GM12873 (cell line): ENCODE data around the gene PELI1.

ENCODE experiments used
- CTCF ChIP-seq: IDR thresholded peaks from 2 replicates; pipeline ENCODE4 v1.5.1; 2012; ENCODE audit warnings: low read depth, mild to moderate bottlenecking, moderate library complexity, low read length, control low read depth; ENCODE audit not compliant: insufficient read depth; ENCODE audit errors: missing control alignments

Gene PELI1

GRCh38 chr2:64133354-64133753 lies 10.9 kb downstream of the PELI1 start:
- no peak for TF ChIP-seq CTCF

GRCh38 chr2:64130333-64130732 lies 13.9 kb downstream of the PELI1 start:
- no peak for TF ChIP-seq CTCF

GRCh38 chr2:64128943-64129391 lies 15.3 kb downstream of the PELI1 start:
- TF ChIP-seq CTCF, result no peak

- TF ChIP-seq CTCF, result no peak
These were observed 15.8 kb downstream of the PELI1 start for GRCh38 chr2:64128406-64128805.

DNA sequence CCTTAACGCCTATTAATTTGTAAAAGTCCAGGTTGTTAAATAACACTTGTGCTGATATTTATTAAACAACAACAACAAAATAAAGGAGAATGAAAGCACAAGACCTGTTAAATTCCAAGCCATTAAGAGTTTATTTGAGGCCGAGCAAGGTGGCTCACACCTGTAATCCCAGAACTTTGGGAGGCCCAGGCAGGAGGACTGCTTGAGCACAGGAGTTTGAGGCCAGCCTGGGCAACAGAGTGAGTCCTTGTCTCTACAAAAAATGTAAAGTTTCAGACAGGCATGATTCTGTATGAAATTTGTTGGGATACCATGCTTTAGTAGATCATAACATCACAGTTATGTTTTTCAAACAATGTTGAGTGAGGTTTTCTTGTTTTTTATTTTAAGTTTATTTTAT lies 17.1 kb downstream of the PELI1 start:
- TF ChIP-seq CTCF, result no peak

- no peak for TF ChIP-seq CTCF
These were observed 17.6 kb downstream of the PELI1 start for GRCh38 chr2:64126601-64127000.

DNA sequence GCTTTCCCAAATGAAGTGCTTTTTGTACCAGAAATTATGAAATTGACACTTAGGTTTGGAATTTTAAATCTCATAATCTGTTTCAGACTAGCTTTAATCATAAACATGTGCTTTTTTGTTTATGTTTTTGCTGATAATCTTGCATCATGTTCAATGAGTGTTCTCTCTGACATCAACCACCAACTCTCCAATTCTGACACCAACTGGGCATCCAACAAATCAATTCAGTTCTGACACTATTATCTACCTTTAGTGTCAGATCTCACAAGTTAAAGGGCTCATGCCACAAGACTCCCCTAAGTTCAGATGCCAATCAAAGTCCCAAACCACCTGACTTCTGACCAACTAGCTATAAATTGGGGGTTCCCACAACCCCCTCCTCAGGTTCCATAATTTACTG lies 19.6 kb downstream of the PELI1 start:
- TF ChIP-seq CTCF, result no peak
